ENCODE data around the gene VAMP2.

Gene VAMP2

DNA sequence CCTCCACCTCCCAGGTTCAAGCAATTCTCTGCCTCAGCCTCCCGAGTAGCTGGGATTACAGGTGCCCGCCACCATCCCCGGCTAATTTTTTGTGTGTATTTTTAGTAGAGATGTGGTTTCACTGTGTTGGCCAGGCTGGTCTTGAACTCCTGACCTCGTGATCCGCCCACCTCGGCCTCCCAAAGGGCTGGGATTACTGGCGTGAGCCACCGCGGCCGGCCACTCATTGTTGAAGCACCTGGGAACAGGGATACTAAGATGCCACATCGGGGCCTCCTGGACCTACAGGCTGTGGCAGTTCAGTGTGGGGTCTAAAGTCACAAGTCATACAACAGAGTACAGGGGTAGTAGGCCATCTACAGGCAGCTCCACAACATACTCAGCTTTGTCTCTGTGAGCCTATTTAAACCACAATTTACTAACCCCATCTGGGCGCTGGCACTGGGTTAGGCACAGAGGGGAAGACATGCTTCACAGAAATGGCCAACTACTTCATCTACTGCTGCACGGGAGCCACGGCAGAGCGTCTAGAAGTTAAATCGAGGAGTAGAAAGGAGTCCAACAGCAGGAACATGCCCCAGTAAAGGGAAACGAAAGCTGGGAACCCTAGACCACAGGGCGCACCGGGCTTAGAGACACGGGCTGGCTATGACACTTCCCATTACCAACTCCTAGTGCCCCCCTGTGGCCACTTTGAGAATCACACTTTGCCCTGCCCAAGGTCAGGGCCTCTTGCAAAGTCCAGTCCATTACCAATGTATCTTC, 4.3 kb downstream of the VAMP2 start:
- Histone ChIP-seq H3K4me2 (ENCODE audit: low read depth, low read length, poor library complexity, severe bottlenecking) (peak overlapping the region; percentile 63), H3K9ac (ENCODE audit: low read depth, low read length, poor library complexity, severe bottlenecking) (no peak overlapping the region), H3K4me1 (ENCODE audit: insufficient read depth, low read length, poor library complexity, severe bottlenecking) (peaks cover 37% of the 10 kb centered on the region), H3K79me2 (ENCODE audit: insufficient read depth, low read length) (peaks cover 38% of the 10 kb centered on the region), H2AFZ (ENCODE audit: low read length) (no peak overlapping the region), H3K27me3 (ENCODE audit: insufficient read depth, low read length, poor library complexity, severe bottlenecking) (peaks cover 4% of the 10 kb centered on the region), H4K20me1 (ENCODE audit: insufficient read depth, low read length, poor library complexity, severe bottlenecking) (peaks cover 42% of the 10 kb centered on the region), H3K36me3 (ENCODE audit: insufficient read depth, low read length) (no peaks in the 10 kb centered on the region), H3F3A (ENCODE audit: low read depth) (0 out of 2 replicates have a peak, but pooled peaks cover 7% of the 10 kb centered on the region), H3K4me3 (ENCODE audit: low read length, poor library complexity, severe bottlenecking) (peak overlapping the region; percentile 54), H3K9me3 (ENCODE audit: insufficient read depth, low read depth, low read length) (no peaks in the 10 kb centered on the region), H3K9me2 (replicated peaks; ENCODE audit: low read depth, low read length) (no peaks in the 10 kb centered on the region)
- no peak for TF ChIP-seq EZH2phosphoT487 (IDR thresholded peaks at IDR 0.05; ENCODE audit: borderline replicate concordance)
- TF ChIP-seq, protein P1, sequence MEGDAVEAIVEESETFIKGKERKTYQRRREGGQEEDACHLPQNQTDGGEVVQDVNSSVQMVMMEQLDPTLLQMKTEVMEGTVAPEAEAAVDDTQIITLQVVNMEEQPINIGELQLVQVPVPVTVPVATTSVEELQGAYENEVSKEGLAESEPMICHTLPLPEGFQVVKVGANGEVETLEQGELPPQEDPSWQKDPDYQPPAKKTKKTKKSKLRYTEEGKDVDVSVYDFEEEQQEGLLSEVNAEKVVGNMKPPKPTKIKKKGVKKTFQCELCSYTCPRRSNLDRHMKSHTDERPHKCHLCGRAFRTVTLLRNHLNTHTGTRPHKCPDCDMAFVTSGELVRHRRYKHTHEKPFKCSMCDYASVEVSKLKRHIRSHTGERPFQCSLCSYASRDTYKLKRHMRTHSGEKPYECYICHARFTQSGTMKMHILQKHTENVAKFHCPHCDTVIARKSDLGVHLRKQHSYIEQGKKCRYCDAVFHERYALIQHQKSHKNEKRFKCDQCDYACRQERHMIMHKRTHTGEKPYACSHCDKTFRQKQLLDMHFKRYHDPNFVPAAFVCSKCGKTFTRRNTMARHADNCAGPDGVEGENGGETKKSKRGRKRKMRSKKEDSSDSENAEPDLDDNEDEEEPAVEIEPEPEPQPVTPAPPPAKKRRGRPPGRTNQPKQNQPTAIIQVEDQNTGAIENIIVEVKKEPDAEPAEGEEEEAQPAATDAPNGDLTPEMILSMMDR (conservative IDR thresholded peaks at IDR 0.05; ENCODE audit: low read length), result peak; percentile 80

DNA sequence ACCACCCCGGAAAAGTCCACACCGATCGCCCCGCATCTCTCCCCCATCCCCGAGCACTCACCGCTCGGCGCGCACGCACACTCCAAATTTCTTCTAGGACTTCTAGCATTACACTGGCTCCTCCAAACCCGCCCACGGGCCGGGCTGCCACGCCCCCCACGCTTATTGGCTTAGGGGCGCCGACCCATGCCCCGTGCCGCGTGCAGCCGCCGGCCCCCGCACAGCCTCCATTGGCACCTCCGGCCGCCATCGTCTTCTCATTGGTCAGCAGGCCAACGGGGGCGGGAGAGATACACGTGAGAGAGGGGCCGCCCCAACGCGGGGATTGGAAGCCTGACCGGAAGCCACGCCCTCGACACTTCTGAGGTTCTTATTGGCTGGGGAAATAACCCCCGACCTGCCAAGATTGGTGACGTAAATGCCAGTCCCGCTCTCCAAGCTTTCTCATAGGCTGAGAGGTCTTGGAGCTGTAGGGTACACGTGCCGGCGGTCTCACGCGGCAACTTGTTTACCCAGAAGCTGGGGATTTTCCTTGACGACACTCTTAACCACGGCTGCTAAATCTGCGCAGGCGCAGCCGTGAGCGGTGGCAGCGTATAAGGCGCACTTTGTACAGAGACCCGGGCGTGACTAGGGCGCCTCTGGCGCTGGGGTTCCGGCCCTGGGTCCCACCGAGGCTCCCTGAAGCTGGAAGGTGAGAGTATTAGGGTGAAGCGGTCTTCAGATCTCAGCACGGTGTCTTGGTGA, 6.3 kb downstream of the VAMP2 start:
- no peaks in the 10 kb centered on the region for H3K36me3 ChIP-seq (ENCODE audit: insufficient read depth, low read length)
- H3K4me2 ChIP-seq (ENCODE audit: low read depth, low read length, poor library complexity, severe bottlenecking), result peak overlapping the region; percentile 79
- no peaks in the 10 kb centered on the region for H3K27me3 ChIP-seq (ENCODE audit: insufficient read depth, low read length, poor library complexity, severe bottlenecking)
- H3K79me2 ChIP-seq (ENCODE audit: insufficient read depth, low read length), result peaks cover 19% of the 10 kb centered on the region
- H3K4me1 ChIP-seq (ENCODE audit: insufficient read depth, low read length, poor library complexity, severe bottlenecking), result peaks cover 39% of the 10 kb centered on the region
- TF ChIP-seq, protein P1 (conservative IDR thresholded peaks at IDR 0.05; ENCODE audit: low read length), result no peak
- TF ChIP-seq EZH2phosphoT487 (IDR thresholded peaks at IDR 0.05; ENCODE audit: borderline replicate concordance), result no peak
- H3F3A ChIP-seq (ENCODE audit: low read depth), result 0 out of 2 replicates have a peak, but pooled peaks cover 7% of the 10 kb centered on the region
- H3K9me2 ChIP-seq (replicated peaks; ENCODE audit: low read depth, low read length), result no peaks in the 10 kb centered on the region
- peak overlapping the region; percentile 57; the same call in 1 of the 2 replicates for H2AFZ ChIP-seq (ENCODE audit: low read length)
- peak overlapping the region; percentile 71 for H3K9ac ChIP-seq (ENCODE audit: low read depth, low read length, poor library complexity, severe bottlenecking)
- peaks cover 33% of the 10 kb centered on the region for H4K20me1 ChIP-seq (ENCODE audit: insufficient read depth, low read length, poor library complexity, severe bottlenecking)
- H3K4me3 ChIP-seq (ENCODE audit: low read length, poor library complexity, severe bottlenecking), result peak overlapping the region; percentile 75
- H3K9me3 ChIP-seq (ENCODE audit: insufficient read depth, low read depth, low read length), result no peaks in the 10 kb centered on the region

DNA sequence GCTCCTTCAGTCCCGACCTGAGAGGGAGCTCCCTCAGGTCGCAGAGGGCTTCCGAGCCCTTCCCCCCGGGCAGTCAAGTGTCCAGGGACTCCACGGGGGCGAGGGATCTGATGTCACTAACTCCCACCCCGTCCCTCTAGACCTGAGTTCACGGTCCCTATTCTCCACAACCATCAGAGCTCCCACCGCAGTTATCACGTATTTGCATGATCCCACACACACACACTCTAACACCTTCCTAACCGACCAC, 6.8 kb downstream of the VAMP2 start:
- no peaks in the 10 kb centered on the region for H3K9me2 ChIP-seq (replicated peaks; ENCODE audit: low read depth, low read length)
- peak overlapping the region; percentile 75 for H3K4me3 ChIP-seq (ENCODE audit: low read length, poor library complexity, severe bottlenecking)
- H4K20me1 ChIP-seq (ENCODE audit: insufficient read depth, low read length, poor library complexity, severe bottlenecking), result peaks cover 29% of the 10 kb centered on the region
- no peaks in the 10 kb centered on the region for H3K36me3 ChIP-seq (ENCODE audit: insufficient read depth, low read length)
- peak overlapping the region; percentile 79 for H3K4me2 ChIP-seq (ENCODE audit: low read depth, low read length, poor library complexity, severe bottlenecking)
- H3K9ac ChIP-seq (ENCODE audit: low read depth, low read length, poor library complexity, severe bottlenecking), result peak overlapping the region; percentile 45
- peaks cover 15% of the 10 kb centered on the region for H3K79me2 ChIP-seq (ENCODE audit: insufficient read depth, low read length)
- 0 out of 2 replicates have a peak overlapping the region, but pooled peaks have one; percentile 57 for H2AFZ ChIP-seq (ENCODE audit: low read length)
- no peak for TF ChIP-seq EZH2phosphoT487 (IDR thresholded peaks at IDR 0.05; ENCODE audit: borderline replicate concordance)
- TF ChIP-seq, protein P1 (conservative IDR thresholded peaks at IDR 0.05; ENCODE audit: low read length), result no peak
- H3F3A ChIP-seq (ENCODE audit: low read depth), result 0 out of 2 replicates have a peak, but pooled peaks cover 7% of the 10 kb centered on the region
- no peaks in the 10 kb centered on the region for H3K9me3 ChIP-seq (ENCODE audit: insufficient read depth, low read depth, low read length)
- no peaks in the 10 kb centered on the region for H3K27me3 ChIP-seq (ENCODE audit: insufficient read depth, low read length, poor library complexity, severe bottlenecking)
- peaks cover 36% of the 10 kb centered on the region for H3K4me1 ChIP-seq (ENCODE audit: insufficient read depth, low read length, poor library complexity, severe bottlenecking)

Measured in Loucy (cell line).